SK-N-SH treated with all-trans-retinoic acid at 6 μM for 48 hours (cell line): ENCODE measurements around the gene ATP1A2.

Source experiments
- ARNTL ChIP-seq: fragments of 450-650 bp; formaldehyde crosslinking; IDR thresholded peaks from 2 replicates; pipeline ENCODE4 v1.5.0; 2020; ENCODE audit warnings: low read depth, mild to moderate bottlenecking, moderate library complexity, borderline replicate concordance
- BACH2 ChIP-seq: fragments of 250-450 bp; sonication (Bioruptor Pico); IDR thresholded peaks from 2 replicates; pipeline ENCODE4 v1.9.0; 2021; ENCODE audit warnings: mild to moderate bottlenecking, borderline replicate concordance
- CSDC2 ChIP-seq: fragments of 250-450 bp; sonication (Bioruptor Pico); IDR thresholded peaks from 2 replicates; pipeline ENCODE4 v1.5.0; 2020; ENCODE audit warnings: mild to moderate bottlenecking, moderate library complexity
- ESRRG ChIP-seq: fragments of 250-450 bp; sonication (Bioruptor Pico); IDR thresholded peaks from 2 replicates; pipeline ENCODE4 v1.6.1; 2021; ENCODE audit warnings: mild to moderate bottlenecking
- RARB ChIP-seq: fragments of 250-450 bp; sonication (Bioruptor Pico); IDR thresholded peaks from 2 replicates; pipeline ENCODE4 v1.8.0; 2021; ENCODE audit warnings: mild to moderate bottlenecking, moderate library complexity
- TCF4 ChIP-seq: fragments of 250-450 bp; sonication (Bioruptor Pico); IDR thresholded peaks from 2 replicates; pipeline ENCODE4 v1.8.0; 2021; ENCODE audit warnings: mild to moderate bottlenecking, moderate library complexity, borderline replicate concordance
- ZFP30 ChIP-seq: fragments of 450-650 bp; formaldehyde crosslinking; IDR thresholded peaks from 2 replicates; pipeline ENCODE4 v1.5.0; 2022; ENCODE audit warnings: mild to moderate bottlenecking, moderate library complexity
- TF ChIP-seq, protein P1 (sequence below): fragments of 250-450 bp; sonication (Bioruptor Pico); IDR thresholded peaks from 2 replicates; pipeline ENCODE4 v1.5.1; 2020; ENCODE audit warnings: low read depth, mild to moderate bottlenecking, moderate library complexity
- TF ChIP-seq, protein P2 (sequence below): fragments of 250-450 bp; sonication (Bioruptor Pico); IDR thresholded peaks from 2 replicates; pipeline ENCODE4 v1.5.0; 2020; ENCODE audit warnings: mild to moderate bottlenecking, moderate library complexity
- TF ChIP-seq, protein P3 (sequence below): fragments of 250-450 bp; sonication (Bioruptor Pico); IDR thresholded peaks from 2 replicates; pipeline ENCODE4 v1.8.0; 2020; ENCODE audit warnings: mild to moderate bottlenecking, moderate library complexity, borderline replicate concordance

DNA sequence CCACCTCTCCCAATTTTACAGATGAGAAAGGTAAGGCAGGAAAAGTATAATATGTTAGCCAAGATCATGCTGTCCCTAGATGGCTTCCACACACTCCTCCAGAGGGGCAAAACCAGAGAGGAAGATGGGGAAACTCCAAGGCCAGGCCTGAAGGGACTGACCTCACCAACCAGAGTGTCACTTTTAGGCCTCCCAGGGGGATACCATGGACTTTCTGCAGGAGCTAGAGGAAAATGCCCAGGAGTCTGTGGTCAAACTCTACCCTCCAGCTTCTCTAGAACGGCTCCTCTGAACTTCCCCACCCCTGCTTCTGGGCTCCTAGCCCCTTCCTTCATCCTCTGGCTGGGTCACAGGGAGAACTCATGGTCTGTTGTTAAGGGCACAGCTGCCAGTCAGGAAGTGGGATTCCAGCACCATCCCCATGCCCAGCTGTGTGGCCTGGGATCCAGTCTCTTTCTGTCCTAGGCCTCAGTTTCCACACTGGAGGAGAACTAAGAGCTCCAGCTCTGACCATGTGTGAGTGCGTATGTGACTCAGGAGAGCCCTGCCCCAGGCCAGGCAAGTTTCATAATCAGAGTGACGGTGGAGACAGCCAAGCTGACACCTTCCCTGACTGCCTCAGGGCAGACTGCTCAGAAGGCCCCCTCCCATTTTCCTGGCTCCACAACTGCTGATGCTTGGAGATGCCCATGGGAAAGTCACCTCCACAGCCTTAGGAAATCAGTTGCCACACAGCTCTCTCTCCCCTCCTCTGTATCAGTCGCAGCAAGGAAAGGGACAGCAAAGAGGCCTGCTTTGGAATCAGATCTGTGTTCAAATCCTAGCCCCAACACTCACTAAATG lies 19.1 kb upstream of the ATP1A2 start:
- TF ChIP-seq, protein P1, sequence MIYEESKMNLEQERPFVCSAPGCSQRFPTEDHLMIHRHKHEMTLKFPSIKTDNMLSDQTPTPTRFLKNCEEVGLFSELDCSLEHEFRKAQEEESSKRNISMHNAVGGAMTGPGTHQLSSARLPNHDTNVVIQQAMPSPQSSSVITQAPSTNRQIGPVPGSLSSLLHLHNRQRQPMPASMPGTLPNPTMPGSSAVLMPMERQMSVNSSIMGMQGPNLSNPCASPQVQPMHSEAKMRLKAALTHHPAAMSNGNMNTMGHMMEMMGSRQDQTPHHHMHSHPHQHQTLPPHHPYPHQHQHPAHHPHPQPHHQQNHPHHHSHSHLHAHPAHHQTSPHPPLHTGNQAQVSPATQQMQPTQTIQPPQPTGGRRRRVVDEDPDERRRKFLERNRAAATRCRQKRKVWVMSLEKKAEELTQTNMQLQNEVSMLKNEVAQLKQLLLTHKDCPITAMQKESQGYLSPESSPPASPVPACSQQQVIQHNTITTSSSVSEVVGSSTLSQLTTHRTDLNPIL (CRISPR knock-in tag), result no peak
- TF ChIP-seq, protein P2, sequence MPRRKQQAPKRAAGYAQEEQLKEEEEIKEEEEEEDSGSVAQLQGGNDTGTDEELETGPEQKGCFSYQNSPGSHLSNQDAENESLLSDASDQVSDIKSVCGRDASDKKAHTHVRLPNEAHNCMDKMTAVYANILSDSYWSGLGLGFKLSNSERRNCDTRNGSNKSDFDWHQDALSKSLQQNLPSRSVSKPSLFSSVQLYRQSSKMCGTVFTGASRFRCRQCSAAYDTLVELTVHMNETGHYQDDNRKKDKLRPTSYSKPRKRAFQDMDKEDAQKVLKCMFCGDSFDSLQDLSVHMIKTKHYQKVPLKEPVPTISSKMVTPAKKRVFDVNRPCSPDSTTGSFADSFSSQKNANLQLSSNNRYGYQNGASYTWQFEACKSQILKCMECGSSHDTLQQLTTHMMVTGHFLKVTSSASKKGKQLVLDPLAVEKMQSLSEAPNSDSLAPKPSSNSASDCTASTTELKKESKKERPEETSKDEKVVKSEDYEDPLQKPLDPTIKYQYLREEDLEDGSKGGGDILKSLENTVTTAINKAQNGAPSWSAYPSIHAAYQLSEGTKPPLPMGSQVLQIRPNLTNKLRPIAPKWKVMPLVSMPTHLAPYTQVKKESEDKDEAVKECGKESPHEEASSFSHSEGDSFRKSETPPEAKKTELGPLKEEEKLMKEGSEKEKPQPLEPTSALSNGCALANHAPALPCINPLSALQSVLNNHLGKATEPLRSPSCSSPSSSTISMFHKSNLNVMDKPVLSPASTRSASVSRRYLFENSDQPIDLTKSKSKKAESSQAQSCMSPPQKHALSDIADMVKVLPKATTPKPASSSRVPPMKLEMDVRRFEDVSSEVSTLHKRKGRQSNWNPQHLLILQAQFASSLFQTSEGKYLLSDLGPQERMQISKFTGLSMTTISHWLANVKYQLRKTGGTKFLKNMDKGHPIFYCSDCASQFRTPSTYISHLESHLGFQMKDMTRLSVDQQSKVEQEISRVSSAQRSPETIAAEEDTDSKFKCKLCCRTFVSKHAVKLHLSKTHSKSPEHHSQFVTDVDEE (CRISPR knock-in tag), result no peak
- TF ChIP-seq ESRRG (CRISPR knock-in tag), result no peak
- no peak for TF ChIP-seq BACH2 (CRISPR knock-in tag)
- no peak for TF ChIP-seq RARB
- no peak for TF ChIP-seq TCF4 (CRISPR knock-in tag)
- TF ChIP-seq ZFP30 (CRISPR knock-in tag), result no peak
- no peak for TF ChIP-seq CSDC2 (CRISPR knock-in tag)
- TF ChIP-seq ARNTL (CRISPR knock-in tag), result no peak
- TF ChIP-seq, protein P3, sequence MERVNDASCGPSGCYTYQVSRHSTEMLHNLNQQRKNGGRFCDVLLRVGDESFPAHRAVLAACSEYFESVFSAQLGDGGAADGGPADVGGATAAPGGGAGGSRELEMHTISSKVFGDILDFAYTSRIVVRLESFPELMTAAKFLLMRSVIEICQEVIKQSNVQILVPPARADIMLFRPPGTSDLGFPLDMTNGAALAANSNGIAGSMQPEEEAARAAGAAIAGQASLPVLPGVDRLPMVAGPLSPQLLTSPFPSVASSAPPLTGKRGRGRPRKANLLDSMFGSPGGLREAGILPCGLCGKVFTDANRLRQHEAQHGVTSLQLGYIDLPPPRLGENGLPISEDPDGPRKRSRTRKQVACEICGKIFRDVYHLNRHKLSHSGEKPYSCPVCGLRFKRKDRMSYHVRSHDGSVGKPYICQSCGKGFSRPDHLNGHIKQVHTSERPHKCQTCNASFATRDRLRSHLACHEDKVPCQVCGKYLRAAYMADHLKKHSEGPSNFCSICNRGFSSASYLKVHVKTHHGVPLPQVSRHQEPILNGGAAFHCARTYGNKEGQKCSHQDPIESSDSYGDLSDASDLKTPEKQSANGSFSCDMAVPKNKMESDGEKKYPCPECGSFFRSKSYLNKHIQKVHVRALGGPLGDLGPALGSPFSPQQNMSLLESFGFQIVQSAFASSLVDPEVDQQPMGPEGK (CRISPR knock-in tag), result no peak
